GM18909 (cell line): ENCODE data around the gene NCOA6.
A peak's percentile ranks its signal among the peaks of the same experiment; 100 is the strongest.

Experiments used
- ATAC-seq: cut with Tn5 transposase; IDR thresholded peaks from one replicate; pipeline ENCODE4 v1.9.1; 2021; ENCODE audit warnings: mild to moderate bottlenecking; ENCODE audit not compliant: unreplicated experiment, poor library complexity

Gene NCOA6

DNA sequence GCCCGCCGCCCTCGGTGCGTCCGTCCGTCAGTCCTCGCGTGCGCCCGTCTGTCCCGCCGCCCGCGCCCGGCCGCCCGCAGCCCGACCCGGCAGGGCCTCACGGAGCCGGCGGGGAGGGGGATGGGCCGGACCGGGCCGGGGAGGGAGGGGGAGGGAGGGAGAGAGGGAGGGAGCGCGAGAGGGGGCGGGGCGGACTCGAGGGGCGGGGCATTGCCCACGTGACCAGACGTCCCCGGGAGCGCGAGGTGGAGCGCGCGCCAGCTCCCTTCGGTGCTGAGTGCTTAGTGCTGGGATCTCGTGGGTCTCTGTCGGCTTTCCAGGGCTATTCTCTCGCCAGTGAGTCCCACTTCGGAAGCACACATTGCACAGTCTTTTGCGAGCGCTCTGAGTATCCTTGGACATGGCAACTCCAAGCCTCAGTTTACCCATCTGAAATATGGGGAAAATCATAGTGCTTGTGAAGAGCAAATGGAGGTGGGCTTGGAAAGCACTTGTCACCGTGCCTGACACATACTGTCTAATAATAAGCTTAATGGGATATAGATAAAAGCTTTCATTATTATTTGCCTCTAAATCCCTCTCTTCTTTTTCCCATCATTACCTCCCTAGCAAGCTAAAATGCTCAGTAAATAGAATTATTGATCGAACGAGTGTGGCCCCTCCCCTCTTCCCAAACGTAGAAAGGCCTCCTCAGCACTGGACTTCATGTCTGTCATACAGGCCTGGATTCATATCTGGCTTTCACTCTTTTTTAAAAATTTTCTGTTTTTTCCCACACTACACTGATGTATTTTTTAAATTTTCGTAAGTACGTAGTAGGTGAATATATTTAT lies at the start of gene NCOA6:
Gene NCOA6 (minus strand): TSS at position 122 of the 833 bp plus-strand sequence. CDS start 43,296 bp downstream, outside the sequence.
- ATAC-seq = peak; percentile 55

DNA sequence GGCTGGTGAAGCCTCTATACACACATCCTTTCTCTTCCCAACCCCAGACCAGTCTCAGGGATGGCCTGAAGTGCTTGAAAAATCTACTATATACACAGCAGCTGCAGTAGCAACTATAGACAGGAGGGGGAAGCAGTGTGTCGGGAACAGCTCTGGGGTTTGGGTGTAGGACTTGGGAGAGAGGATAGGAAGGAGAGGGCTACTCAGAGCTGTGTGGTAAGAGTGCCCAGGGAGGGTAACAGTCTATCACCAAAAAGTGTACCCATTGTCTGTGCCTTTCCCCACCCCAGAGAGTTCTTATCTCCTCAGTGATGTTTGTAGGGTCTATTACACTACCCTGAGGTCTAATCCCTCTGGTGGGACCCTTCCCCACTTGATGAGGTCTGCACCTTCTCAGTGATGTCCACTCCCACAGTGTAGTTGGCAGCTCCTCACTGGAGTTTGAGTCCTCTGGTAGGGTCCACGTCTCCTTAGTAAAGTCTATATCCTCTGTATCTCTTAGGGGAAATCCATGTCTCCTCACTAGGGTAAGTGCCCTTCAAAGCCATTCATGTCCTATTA lies 48.7 kb upstream of the NCOA6 start:
- no peak for ATAC-seq

DNA sequence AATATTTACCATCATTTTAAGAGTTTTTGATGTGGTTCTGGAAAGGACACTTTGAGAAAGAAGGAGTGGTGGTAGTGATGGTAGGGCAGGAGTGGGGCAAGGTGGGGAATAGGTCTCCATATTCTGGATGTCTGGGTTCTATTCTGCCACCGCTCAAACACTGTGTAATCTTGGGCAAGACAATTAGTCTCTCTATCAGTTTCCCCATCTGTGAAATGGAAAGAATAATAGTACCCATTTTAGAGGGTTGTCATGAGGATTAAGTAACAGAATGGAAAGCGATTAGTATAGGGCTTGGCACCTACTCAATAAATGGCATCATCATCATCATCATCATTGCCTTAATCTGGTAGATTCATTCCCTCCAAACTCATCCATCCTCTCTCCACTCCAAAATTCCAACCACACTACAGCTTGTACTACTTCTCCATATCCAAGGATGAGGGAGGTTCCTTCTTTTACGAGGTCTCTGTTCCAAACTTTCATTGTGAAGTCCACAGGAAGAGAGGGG lies 48.2 kb upstream of the NCOA6 start:
- ATAC-seq = no peak

DNA sequence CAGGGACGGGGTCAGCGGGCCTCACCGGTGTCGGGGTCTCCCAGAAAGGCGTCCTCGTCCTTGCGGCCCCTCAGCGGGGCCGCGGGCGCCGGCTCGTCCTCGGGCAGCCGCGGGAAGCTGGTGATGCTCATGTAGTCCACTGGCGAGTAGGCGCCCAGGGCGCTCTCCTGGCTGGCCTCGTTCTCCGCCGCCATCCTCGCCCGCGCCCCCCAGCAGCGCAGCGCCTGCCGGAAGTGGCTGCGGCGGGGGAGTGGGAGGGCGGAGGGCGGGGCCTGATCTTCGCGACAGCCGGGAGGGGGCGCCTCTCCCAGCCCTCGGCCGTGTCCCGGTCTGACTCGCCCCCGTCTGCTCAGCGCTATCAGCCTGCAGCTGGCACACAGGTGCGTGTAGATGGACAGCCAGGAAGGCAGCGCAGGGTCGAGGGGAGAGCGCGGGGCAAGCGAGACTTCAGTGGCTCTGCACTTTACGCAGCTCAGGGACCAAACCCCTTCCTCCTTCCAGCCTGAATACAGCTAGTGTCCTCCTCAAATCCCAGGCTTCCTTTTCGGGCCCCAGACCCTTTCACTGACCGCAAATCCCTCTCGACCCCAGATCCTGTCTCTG lies 47.3 kb upstream of the NCOA6 start, which contains the start of gene GGT7:
Gene GGT7 (minus strand): TSS at position 235 of the 603 bp plus-strand sequence. CDS start 41 bp downstream, at position 194.
- peak; percentile 50 for ATAC-seq

DNA sequence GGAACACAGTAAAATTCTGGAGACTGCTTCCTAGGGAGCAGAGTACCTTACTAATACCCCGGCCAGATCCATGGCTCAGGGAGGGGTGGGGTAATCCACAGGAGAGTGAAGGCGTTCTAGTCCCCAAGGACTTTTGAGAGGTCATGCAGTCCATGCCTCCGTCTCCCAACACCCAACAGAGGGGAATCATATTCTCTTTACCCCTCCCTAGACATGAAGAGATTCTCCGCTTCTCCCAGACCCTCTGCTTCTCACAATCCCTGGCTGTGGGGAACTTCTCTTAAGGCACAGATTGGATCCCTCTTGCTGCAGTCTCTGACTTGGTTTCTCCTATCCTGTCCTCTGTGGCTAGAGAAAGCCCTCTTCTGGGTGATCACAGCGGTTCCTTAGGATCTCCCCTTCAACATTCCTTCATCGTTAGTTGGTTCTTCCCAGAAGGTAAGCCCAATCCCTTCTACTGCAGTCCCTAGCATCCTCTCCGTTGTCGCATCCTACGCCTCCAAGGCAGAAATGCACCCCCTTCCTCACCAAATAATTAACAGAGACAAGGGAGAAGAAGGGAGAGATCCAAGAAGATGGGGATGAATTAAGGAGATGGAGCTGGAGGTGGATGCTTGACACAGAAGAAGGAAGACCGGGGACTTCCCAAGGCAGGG lies 46.6 kb upstream of the NCOA6 start:
- ATAC-seq = no peak

DNA sequence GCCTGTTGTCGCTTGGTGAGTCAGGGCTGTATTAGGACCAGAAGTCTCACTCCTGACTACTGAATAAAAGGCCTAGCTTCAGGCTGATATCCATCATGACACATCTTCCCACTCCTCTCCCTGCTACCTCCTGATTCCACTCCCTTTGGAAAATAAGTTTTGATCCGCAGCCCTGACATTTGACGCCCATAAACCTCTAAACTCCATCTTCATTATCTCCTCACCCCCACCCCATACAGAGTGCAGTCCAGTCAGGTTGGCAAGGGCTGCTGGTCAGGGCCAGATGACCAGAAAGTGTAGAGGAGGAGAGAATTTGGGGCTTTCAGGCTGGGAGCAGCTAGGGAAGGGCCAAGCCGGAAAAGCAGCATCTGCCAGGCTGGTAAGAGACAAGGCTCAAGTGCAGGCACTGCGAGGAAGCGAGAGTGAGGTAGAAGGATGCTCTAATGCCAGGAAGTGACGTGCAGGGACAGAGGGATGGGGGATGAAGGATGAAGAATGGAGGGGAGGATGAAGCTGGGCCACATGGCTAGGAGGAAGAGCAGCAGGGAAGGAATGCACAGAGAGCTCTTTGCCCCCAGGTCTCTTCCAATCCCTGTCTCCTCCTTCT lies 46.0 kb upstream of the NCOA6 start:
- no peak for ATAC-seq

DNA sequence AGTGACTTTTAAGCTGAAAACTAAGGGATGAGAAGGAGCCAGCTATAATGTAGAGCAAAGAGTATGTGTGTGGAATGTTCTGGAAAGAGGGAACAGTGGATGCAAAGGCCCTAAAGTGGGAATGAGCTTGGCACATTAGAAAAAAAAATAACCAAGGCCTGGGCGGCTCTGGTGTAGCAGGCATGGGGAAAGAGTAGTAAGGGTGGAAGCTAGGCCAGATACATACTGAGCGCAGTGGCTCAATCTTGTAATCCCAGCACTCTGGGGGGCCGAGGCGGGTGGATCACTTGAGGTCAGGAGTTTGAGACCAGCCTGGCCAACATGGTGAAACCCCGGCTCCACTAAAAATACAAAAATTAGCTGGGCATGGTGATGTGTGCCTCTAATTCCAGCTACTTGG lies 38.8 kb upstream of the NCOA6 start:
- no peak for ATAC-seq

DNA sequence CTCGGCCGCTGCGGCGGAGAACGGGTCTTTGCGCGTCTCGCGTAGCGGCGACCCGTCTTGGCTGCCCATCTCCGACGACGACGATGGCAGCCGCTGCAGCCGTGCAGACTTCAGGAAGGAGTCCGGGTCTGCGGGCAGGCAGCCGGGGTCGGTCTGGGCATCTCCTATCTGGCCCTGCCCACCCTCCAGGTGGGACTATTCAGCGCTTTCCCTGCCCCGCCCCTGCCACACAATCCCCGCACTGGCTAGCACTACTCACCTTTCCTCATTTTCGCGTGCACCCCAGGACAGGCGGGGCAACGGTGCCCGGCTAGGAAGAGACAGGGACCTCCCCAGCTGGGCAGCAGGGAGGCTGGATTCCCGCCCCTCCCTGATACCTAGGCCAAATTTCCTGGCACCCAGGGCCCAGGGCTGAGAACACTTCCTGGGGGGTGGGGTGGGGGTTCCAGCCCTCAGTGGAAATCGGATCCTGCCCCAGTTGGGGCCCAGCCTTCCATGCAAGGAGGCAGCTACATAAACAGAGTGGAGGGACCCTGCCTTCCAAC lies 38.0 kb upstream of the NCOA6 start:
- ATAC-seq = no peak

DNA sequence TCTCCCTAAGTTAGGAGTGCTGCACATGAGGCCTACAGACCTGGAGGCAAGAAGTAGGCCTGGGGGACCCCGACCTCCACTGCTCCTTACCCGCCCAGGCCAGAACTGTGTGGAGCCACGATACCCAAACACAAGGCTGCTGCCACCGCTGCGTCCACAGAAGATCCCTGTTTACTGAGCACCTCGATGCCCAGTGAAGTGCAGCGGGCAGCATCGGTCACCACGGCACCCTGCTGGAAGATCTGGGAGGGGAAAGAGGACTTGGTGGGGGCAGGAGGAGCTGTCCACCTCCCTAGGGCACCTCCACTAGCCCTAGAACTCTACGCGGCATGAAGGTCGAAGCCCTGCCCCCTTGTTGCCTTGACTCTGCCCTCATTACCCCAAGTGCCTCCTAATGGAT lies 37.3 kb upstream of the NCOA6 start:
- no peak for ATAC-seq

DNA sequence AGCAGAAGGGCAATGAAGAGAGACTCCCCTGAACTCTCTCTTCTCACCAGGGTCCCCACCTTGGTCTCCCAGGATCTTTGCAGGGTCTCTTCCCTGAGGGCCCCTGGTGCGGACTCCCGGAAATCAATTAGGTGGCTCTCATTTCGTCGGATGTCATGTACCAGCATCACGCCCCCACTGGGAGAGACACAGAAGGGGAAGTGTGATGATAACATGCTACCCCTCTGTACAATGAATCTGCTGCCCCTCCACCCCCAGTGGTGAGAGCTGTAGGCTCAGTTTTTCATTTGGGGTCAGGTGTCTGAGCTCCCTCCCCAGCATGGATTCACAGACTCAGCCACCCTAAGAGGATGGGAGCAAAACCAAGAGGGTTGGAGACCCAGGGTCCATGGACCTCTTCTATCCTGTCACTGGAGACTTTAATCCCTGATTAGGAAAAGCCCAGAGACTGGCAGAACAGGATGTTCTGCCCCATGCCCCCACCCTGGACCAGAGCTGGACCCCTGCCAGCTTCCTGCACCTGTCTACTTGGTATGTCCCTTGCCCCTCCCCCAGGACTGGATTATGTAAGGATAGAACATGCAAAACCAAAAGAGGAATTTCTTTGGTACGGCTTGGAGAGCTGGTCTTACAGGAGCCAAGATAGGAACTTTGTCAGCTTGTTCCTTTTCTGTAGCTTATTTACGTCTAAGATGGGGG lies 36.1 kb upstream of the NCOA6 start:
- no peak for ATAC-seq

DNA sequence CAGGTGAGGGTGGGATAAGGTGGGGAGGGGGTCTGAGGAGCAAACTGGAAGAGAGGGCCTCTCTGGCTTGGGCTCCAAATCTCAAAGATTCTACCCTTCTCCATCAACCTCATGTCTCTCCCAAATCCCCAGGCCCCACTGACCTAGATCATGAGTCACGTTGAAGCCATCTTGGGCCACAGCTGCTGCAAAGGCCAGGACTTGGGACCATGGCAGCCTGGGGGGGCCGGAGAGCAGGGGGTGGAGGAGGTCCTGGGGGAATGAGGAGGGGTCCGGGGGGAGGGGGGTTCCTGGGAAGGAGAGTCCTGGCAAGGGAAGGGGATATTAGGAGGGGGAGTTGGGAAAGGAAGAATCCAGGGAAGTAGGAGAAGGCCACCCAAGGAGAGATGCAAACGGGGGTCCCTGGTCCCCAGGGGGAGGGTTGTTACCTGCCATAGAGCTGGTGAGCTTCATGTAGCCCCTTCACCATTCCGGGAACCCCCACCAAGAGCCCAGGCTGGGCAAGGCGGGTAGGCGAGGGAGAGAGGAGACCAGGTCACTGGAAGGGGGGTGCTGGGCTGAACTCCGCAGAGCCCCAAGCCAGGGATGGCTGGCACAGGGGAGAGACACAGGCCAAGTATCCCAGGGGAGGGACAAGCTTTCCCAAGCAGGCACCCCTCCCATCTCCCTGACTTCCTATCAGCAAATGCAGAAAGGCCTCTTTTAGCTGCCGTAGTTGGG lies 34.5 kb upstream of the NCOA6 start:
- ATAC-seq = no peak

DNA sequence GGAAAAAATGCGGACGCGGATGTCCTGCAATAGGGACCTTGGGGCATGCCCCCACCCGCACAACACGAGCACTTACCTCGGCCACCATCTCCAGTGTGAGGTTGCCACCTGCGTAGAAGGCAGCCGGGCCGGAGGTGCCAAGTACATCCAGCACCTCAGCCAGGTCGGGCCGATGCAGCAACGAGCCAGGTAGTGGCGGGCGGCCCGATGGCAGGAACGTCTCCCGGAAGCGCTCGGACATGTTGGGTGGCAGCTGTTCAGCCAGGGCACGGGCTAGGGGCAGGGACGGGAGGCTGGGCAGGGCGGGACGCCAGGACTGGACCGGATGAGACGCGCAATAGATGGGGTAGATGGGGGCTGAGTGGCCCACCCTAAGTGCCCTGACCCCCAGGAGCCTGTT lies 33.9 kb upstream of the NCOA6 start:
- ATAC-seq = no peak

DNA sequence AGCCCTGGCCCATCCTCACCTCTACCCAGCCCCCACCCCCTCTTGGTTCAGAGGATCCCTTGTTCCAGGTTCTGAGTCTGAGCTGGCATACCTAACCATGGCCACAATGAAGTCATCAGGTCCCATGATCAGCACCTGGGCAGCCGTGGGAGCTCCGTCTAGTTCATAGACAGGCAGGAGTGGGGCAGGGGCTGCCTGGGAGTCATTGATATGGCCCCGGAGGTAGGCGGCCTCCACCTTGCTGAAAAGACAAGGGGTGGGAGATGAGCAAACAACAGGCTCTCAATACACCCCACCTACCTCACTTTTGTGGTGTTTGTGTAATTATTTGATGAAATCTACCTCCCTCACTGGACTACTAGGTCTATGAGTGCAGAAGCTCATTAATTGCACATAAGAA lies 26.8 kb upstream of the NCOA6 start:
- no peak for ATAC-seq

DNA sequence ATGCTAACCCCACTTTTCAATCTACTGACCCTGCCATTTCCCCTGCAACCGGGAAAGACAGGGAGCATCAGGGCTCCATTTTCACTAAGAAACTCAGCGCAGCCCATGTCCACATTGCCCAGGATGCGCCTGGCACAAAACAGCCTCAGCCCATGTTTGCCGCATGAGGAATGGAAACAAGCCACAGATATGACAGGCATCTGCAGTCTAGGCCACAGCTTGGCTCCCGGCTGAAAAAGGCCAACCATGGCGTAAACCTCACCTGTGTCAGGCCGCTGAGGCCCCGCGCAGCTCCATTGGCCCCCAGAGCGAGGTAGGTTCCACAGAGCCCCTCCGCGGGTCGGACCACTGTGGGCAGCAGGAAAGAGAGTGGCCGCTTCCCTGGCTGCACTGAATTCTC lies 25.5 kb upstream of the NCOA6 start:
- no peak for ATAC-seq

DNA sequence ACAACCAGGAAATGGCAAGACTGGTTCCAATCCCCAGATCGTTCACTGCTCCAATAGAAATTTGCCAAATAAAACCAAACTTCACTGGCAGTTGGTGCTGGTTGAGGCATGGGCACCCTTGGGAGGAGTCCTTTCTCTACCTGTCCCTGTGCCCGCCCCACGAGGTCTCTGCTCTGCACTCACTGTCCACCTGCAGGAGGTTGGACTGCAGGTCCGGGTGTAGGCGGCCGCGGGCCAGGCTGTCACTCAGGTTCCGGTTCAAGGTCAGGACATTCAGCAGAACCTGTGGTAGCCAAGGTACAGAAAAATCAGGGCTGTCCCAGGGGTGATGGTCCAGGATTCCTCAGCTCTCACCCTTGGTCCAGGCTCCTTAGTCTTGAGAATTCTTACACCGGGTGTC lies 24.3 kb upstream of the NCOA6 start:
- no peak for ATAC-seq

DNA sequence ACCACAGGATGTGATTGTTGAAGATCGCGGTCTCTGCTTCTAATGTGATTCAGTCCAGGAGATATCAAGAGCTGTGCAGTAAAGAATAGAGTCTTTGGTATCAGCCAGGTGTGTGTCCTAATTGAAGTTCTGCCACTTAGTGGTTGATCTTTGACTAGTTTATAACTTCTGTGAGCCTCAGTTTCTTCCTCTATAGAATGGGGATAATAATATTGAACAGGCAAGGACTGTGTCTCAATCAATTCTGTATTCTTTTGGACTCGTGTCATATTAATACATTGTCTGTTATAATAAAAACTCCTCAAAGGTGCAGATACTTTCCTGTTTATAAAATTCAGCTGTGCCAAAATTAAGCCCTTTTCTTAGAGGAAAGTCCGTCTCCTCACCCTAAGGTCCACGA lies 23.1 kb upstream of the NCOA6 start:
- no peak for ATAC-seq

DNA sequence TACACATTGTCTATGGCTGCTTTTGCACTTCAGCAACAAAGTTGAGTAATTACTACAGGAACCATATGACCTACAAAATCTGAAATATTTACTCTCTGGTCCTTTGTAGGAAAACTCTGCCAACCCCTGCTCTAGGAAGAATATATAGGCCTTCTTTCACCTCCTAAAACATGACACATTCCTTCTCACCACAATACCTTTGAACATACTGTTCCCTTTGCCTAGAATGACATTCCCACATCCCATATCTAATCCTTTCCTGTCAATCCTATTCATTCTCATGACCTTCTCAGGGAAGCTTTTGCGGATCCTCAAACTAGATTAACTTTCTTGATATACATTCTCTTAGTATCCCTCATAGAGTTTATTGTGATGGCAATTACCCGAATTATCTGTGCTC lies 18.0 kb upstream of the NCOA6 start:
- no peak for ATAC-seq

DNA sequence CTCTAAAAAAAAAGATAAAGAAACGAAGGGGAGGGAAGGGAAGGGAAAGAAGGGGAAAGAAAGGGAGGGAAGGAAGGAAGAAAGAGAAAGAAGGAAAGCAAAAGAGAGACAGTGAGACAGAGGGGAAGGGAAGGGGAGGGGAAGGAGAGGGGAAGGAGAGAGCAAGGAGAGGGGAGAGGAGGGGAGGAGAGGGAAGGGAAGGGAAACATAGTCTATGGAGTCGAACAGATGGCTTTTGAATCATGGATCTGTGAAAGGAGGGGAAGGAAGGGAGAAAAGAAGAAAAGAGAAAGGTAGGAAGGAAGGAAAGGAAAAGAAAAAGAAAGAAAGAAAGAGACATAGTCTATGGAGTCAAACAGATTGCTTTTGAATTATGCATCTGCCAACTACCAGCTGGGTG lies 16.7 kb upstream of the NCOA6 start:
- no peak for ATAC-seq

DNA sequence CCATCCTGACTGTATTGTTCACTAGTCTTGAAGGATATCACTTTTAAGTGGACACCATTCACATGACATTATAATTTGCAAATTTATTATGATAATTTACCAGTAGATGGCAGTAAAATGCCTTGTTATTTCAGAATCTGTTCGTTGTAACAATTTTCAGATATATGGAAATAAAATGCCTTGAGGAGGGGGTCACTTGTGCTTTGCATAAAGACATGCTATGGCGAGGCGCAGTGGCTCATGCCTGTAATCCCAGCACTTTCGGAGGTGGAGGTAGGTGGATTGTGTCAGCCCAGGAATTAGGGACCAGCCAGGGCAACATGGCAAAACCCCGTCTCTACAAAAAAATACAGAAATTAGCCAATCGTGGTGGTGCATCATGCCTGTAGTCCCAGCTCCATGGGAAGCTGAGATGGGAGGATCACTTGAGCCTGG lies 9.0 kb upstream of the NCOA6 start:
- no peak for ATAC-seq
